Measurements from ENCODE around the gene CCDC171.

CCDC171 gene

DNA sequence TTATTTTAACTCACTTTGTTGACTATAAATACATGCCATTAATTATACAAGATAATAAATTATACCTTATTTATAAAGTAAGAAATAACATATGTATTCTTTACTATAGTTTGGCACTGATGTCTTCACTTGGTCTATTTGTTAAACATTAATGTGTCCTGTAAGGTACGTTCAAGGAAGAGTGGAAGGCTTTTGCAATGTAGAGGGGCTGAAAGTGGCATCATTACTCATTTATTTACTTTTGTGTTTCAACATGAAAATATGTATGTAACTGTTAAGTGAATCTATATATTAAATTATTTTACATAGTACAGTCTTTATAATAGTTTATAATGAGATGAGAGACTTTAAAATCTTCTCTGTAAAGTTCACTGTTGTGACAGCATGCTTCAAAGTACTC is 348.7 kb downstream of the CCDC171 start:
- DNase-seq: no peak

DNA sequence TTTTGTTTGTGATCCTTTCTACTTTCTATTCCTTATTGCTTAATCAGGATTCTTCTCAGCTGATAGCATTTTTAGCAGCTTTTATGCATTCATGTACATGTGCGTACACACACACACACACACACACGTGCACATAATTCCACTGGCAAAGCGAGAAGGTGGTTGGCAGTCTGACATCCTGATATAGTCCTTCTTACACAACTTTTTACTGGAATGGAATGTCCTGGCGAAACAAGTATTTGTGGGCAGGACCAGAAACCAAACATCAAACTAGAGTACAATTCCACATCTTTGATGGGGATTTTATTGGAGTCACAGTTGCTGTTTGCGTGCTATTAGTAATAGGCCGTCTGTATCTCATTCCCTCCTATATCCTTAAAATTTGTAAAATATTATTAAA is 356.5 kb downstream of the CCDC171 start:
- no peak for DNase-seq

DNA sequence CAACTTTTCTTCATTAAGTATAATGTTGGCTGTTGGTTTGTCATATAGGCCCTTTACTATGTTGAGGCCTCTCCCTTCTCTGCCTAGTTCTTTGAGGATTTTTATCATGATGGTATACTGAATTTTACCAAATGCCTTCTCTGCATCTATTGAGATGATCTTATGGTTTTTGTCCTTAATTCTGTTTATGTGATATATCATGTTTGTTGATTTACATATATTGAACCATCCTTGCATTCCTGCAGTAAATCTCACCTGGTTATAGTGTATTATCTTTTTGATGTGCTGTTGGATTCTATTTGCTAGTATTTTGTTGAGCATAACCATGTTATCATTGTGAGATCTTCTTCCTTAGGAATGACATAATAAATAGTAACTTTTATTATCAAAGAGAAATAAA is 362.9 kb downstream of the CCDC171 start:
- no peak for DNase-seq

DNA sequence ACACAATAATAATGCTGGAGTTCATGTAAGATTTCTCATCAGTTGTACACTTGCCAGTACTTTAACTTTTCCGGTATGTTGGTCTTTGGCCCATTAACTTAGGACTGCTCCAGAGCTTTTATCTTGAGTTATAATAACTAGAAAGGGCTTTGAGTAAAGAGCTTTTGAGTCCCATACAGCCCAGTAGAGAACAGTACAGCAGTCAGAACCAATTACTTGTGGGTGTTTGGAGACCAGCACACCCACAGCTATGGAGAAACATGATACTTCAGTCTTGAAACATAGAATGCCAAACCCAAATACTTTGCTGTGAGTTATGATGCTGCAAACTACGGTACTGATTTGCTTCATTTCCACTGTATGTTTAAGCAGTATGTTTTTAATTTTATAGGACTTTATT is 374.3 kb downstream of the CCDC171 start:
- no peak for DNase-seq

DNA sequence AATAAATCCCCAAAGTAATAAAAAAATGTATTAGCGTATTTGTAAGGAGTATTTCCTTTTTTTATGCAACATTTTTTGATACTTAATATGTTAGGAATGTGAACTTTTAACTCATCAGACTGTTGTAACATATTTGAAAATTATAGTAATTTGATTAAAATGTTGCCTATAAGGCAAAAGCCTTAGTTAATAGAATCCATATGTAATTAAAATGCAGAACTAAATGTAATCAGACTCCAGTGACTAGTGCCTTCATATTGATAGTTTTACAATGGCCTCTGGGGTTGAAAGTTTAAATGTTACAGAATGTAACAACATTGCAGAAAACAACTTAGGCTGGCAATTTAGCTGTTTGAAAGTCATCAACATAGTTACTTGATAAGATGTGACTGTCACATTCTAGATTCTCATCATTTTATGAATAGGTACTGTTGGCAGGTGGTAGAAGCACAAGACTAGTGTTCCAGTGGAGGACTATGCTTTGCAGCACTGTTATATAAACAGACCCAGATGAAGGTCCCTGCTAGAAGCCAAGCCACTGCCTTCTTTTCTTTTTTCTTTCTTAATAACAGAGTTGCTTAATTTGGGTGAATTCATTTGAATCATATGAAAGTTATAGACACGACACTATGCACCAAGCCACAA is 382.9 kb downstream of the CCDC171 start:
- DNase-seq: no peak

DNA sequence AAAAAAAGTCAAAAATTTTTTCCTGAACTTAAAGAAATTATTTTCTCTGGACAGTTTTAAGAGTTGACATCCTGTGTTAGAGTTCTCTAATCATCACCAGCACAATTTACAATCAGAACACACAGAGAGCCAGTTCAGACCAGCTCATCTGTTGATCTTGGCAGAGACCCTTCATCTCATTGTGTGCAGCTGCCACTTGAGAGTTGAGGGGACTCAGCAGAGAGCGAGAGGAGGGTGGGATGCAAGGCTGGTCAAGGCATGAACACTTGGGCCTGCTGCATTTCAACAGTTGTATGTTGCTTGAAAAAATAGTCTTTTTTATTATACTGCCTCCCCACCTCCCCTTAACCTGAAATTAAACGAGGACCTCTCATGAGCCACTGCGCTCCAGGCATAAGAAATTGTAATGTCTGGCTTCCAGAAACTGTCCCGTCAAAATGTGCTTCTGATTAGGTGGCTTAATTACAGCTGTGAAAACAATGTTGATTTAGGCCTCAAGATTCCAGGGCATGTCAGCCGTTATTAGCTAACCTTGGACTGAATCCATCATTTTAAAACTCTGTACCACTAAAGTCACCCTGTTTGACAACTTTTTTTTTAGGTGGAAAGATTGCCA is 383.6 kb downstream of the CCDC171 start:
- DNase-seq: no peak

DNA sequence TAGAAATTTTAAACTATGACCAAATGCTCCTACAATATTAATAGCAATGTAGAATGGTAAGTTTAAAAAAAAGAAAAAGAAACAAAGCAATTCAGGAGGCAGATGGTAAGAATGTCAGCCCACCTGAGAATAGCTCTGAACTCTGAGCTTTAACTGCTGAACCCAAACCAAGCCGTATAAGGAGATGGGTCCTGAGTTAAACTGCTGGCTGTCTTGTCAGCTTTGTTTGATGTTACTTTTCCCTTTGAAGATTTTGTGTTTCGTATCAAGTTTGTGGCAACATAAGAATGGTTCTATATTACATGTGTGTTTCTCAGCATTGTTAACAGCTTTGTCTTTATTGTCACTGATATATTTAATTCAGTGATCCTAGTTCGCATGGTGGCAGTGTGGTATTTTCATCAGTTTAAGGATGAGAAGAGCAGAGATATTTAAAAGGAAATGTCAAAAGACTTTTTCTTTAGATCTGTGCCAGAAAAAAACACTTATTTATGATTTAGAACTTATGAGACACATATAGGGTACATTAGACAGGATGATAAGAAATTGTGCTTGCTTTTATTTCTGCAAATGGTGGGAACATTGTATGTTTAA is 390.1 kb downstream of the CCDC171 start:
- no peak for DNase-seq

DNA sequence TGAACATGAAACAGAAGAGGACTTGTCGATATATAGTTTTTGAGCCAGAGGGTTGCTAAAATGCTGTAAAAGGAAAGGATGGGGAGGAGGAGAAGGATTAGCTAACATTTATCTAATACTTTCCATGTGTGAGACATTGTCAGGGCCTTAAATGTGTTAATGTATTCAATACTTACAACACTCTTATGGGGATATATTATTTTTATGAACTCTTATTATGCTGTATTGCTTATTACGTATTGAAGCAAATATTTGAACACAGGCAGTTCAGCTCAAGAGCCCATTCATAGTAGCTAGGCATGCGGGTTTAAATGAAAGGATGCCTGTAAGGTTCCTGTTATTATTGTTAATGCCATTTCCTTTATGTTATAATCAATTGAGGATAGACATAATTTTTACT is 391.5 kb downstream of the CCDC171 start:
- DNase-seq: no peak

DNA sequence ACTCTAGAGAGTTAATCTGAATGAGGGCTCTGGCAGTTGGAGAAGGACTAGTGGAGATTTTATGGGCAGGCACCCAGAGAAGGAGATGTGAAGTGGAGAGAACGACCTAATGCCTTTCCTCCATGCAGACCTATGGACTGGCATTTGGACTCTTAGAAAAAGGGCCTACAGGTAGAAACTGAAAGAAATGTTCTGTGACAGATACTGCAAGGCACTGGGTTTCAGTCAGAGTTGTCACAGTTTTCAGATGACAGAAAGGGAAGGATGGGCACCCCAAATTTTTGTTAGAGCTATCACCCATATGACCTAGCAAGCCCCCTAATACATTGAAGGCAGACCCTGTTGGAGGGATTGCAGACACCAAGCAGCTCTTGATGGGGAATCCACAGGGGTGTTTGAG is 406.8 kb downstream of the CCDC171 start:
- no peak for DNase-seq

DNA sequence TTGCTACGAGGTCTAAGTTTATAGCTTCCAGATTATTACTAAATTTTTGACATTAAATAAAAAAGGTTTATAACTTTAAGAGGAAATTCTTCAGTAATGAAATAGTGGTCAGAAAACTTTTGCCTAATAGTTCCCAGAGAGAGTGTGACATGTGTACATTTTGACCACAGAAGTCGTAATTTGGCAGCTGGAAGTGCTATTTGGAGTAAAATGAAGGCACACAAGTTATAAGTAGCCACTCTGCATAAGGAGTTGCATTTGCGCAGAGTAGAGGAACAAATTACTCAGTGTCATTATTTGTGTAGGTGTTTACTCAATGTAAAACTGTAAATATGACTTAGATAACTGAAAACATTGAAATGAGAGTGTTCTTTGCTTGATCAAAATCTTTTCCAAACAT is 408.4 kb downstream of the CCDC171 start:
- DNase-seq: no peak

DNA sequence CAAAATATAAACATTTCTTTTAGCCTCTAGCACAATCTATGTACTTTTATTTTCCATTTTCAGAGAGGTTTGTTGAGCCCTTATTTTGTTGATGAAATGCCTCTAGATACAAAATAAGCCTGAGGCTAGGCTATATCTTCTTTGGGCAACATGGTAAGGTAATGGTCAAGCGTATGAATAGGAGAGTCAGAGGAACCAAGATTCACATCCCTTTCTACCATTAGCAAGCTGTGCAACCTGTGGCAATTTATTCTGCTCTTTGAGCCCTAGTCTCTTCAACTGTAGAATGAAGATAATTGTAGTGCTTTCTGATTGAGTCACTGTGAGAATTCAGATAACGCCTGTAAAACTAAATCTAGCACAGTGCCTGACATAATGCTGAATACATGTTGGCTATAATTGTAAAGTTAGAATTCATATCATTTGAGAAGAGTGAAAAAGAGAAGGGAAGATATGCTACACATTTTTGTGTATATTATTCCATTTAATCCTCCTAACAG is 412.5 kb downstream of the CCDC171 start:
- DNase-seq: no peak

DNA sequence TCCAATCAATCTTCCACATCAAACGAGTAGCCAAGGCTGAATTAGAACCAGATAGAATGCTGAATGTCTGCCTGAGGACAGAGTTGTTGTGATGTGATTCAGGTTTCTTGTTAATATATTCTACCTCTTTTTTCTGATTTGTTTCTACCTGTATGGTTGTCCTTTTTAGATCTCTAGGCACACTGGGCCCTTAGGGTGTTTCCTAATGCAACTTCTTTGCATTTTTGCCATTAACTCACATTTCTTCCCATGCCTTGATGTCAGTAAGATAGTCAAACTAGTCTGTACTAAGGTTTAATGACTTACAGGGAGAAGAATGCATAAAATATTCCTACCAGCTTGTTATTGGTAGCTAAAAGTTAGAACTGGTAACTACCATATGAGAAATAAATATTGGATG is 413.6 kb downstream of the CCDC171 start:
- no peak for DNase-seq

DNA sequence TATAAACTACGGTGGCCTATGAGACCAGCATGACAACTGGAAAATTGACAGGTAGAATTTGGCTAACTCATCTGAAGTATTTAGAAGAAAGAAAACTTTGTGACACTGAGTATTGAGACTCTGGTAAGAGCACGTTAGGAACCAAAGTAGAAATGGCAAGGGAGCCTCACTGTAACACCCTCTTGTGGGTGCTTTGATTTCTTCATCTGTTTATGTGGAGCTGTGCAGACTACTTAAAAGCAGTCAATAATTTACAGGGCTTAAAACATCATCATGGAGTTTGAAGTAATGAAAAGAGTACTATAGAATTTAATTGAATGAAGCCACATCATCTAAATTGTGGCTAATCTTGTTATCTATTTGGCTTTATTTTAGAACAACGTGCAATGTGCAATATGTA is 414.2 kb downstream of the CCDC171 start:
- no peak for DNase-seq

DNA sequence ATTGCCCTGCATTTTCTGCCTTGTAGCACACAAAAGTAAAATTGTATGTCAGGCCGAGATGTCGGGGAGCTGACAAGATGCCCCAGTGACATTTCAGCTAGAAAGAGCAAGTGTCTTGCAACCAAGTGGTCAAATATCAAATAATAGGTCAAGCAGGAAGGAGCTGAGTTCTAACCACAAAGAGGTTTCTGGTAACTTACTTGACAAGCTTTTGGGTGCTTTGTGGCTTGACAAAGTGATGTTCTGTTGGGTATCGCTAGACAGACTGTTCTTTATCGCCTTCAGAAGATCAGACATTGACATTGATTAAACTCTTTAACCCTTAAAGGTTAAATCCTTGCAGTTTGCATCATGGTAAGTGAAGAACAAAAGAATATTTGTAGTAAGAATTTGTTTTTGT is 419.9 kb downstream of the CCDC171 start:
- DNase-seq: no peak

DNA sequence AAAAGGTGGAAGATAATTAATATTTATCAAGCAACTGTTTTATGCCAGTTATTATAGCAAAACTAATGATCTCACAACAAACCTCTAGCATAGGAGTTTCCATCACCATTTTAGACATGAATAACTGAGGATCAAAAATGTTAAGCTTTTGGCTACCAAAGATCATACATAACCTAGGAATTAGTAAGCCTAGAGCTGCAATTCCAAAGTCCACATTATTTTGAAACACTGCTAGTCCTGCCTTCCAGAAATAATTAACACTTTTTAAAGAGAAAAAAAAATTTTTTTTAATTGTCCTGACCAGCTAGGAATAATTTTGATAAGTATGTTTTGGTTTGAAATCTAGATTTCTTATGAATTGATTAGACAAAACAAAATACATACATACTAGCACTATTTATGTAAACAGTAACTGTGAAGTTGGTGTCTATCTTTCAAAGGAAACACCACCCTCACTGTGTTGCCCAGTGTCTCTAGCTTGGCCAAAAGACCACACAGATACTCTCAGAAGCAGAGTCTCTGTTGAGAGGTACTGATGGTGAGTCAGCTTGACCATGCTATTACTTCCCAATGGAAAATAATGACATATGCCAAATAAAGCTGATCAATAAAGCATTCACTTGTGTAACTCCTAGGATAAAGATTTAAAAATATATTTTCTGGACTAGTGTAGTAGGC is 422.4 kb downstream of the CCDC171 start:
- DNase-seq: no peak

DNA sequence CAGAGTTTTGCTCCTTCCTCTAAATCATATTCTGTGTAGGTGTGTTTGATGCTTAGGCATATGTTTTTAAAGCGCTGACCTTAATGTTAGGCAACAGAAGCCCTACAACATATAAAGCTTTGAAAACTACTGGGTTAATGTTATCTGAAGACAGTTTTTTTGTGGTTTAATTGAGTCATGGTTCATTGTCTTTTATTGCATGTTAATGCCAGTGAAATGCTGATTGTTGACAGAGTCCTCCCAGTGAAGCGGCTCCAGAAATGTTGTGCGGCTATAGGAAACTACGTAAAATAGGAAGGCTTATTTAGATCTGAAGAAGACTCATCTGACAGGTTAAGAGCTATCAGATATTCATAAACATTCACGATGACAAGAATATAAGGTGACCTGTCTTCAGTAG is 424.6 kb downstream of the CCDC171 start:
- DNase-seq: no peak

DNA sequence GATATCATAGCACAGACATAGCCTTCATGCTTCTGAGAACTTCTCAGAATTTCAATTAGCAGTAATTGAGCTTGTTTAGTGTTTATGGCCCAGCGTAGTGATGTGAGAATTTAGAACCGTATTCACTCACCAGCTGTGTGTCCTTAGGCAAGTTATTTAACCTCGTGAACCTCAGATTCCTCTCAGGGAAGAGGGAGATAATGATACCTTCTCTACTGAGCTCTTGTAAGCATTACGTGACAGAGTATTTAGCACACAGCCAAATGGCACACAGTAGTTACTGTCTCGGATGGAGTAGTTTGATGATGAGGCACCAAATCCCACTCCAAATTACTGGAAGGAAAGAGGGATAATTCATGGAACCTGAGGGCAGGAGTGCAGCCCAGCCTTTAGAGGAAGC is 429.3 kb downstream of the CCDC171 start:
- no peak for DNase-seq

DNA sequence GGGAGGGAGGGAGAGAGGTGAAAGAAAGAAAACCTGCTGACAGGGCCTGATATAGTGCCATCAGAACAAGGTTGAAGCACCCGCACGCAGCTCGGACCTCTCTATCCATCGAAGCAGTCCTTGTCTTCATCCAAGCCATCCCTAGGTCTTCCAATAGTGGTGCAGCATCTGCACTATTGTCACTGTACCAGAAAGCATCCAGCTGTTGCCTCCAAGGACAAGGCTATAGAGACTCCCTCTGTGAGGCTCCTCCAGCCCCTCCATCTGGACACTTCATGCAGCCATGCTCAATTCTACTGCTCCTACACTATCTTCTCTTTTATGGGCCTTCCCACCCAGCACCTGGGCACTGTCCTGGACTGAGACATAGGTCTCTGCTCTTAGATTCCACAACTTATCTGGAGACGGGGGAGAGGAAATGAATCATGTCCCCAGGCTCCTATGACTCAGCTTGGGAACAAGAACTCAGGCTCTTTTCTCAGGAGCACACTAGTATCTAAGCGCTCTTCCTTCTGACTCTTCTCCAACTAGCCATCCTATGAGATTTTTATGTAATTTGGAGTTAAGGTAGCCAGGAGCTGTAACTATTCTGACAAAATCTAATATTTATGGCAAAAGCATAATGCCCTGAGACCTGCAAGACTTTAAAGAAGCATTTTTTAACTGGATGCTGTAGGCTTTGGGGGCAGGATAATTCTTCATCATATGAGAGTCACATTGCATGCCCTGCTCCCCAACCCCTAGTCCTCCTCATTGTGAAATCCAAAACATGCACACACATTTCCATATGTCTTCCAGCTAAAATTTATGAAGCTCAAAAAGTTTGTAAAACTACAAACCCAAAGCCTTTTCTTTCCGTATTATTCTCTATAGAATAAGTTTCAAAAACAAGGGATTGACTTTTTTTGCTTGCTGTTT is 446.8 kb downstream of the CCDC171 start:
- no peak for DNase-seq

DNA sequence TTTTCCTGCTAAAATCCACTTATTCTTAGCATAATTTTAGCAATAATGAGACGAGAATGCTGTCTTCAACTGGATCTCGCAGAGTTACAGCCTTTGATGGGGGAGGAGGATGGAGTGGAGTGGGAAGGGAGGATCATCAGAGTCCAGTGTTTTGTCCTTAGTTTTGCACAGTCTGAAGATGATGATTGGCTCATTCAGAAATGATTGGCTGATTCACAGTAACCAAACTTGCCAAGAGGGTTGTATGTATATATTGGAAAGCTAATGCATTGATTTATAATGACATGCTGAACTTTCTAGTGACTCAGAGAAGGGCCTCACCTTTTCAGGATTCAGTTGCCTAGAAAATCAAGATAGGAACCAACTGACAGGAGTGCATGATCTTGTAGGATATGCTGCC is 448.0 kb downstream of the CCDC171 start:
- no peak for DNase-seq

DNA sequence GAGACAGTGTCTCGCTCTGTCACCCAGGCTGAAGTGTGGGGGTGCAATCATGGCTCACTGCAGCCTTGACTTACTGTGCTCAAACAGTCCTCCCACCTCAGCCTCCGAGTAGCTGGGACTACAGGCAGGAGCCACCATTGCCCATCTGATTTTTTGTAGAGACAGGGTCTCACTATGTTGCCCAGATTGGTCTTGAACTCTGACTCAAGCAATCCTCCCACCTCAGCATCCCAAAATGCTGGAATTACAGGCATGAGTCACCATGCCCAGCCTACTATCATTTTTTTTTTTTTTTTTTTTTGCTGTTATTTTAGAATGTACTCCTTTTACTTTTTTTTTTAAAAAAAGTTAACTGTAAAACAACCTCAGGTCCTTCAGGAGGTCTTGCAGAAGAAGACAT is 449.0 kb downstream of the CCDC171 start:
- no peak for DNase-seq

DNA sequence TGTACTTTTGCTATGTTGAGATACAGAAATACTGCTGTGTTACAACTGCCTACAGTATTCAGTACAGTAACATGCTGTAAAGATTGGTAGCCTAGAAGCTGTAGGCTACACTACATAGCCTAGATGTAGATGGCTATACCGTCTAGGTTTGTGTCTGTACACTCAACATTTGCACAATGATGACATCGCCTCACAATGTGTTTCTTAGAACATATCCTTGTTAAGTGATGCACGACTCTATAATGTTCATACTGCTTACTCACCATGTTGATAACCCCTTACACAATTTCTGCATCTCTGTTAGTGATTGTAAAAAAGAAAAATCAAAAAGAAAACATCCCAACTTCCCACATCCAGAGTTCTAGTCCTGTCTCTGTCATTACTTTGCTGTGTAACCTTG is 450.0 kb downstream of the CCDC171 start:
- DNase-seq: no peak

DNA sequence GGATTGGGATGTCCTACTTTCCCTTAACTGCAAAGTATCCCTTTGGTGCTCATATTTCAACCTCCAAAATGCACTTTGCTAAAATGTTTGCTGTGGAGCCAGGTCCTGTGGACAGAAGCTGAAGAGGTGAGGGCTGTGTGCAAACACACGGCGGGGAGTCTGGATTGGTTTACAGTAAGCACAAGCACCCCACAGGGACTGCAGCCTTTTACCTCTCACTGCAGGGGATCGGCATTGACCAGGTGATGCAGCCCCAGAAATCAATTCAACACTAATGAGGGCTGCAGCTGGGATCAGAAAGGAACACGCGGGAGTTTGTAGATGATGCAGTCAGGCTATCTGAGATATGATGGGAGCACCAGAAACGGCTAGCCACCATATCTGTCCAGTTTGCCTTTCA is 450.9 kb downstream of the CCDC171 start:
- DNase-seq: no peak

DNA sequence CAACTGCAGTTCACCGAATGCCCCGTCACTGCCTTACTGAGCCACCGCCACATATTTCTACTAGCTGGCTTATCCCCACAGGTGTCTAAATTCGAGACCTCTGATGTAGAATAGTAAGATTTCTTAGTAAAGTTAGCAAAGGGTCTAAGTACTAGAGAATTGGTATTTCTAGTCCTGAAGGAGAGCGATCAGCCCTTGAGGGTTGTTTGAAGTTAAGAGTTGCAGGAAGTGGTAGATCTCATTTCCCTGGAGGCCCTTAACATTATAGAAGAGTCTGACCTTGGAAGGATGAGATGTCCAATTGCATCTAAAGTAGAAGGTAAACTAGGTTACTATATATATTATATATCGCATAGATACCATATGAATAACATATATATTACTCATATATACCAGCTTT is 451.8 kb downstream of the CCDC171 start:
- no peak for DNase-seq

All from activated CD4-positive, alpha-beta T cell treated with anti-CD3 and anti-CD28 coated beads, Interleukin-2, Interleukin-6, amounts not matched to agents 100 ng/mL and 50 ng/mL, durations not matched to agents 16 hours and 8 hours (primary cell).